COLO668 (cell line): ENCODE measurements around the gene SPOCK3.
"Not testable (repeated sequence)": the region's sequence is repeated elsewhere in the genome, so short reads cannot be mapped to it uniquely, and the experiment has no call there.

Experiments used
- DNase-seq: peaks from one replicate; lab custom pipeline; 2025; ENCODE audit not compliant: unreplicated experiment; lab: John Stamatoyannopoulos, UW

Gene SPOCK3

GRCh38 chr4:166968219-166968618, 266.1 kb downstream of the SPOCK3 start:
- not testable (repeated sequence) for DNase-seq

- DNase-seq, result no peak
Measured at GRCh38 chr4:166965562-166965961, 268.7 kb downstream of the SPOCK3 start.

GRCh38 chr4:166957451-166957850, 276.8 kb downstream of the SPOCK3 start:
- no peak for DNase-seq

- DNase-seq, result no peak
Measured at GRCh38 chr4:166956484-166956883, 277.8 kb downstream of the SPOCK3 start.

GRCh38 chr4:166941629-166942028, 292.7 kb downstream of the SPOCK3 start:
- no peak for DNase-seq

- no peak for DNase-seq
Measured at GRCh38 chr4:166930464-166930863, 303.8 kb downstream of the SPOCK3 start.

GRCh38 chr4:166924424-166924823, 309.9 kb downstream of the SPOCK3 start:
- DNase-seq, result no peak

- DNase-seq, result no peak
Measured at GRCh38 chr4:166913926-166914325, 320.4 kb downstream of the SPOCK3 start.

- DNase-seq, result no peak
Measured at GRCh38 chr4:166903408-166903807, 330.9 kb downstream of the SPOCK3 start.

- no peak for DNase-seq
Measured at GRCh38 chr4:166902941-166903340, 331.4 kb downstream of the SPOCK3 start.

GRCh38 chr4:166896254-166896653, 338.0 kb downstream of the SPOCK3 start:
- DNase-seq, result no peak

GRCh38 chr4:166895771-166896170, 338.5 kb downstream of the SPOCK3 start:
- DNase-seq, result no peak

GRCh38 chr4:166887457-166887856, 346.8 kb downstream of the SPOCK3 start:
- DNase-seq, result no peak

- DNase-seq, result no peak
Measured at GRCh38 chr4:166886718-166887117, 347.6 kb downstream of the SPOCK3 start.

GRCh38 chr4:166882221-166882620, 352.1 kb downstream of the SPOCK3 start:
- no peak for DNase-seq

- DNase-seq, result no peak
Measured at GRCh38 chr4:166875821-166876220, 358.5 kb downstream of the SPOCK3 start.

GRCh38 chr4:166862032-166862431, 372.3 kb downstream of the SPOCK3 start:
- DNase-seq, result no peak

GRCh38 chr4:166850398-166850797, 383.9 kb downstream of the SPOCK3 start:
- not testable (repeated sequence) for DNase-seq

GRCh38 chr4:166846939-166847338, 387.4 kb downstream of the SPOCK3 start:
- DNase-seq, result no peak

- DNase-seq, result no peak
Measured at GRCh38 chr4:166842795-166843261, 391.5 kb downstream of the SPOCK3 start.

GRCh38 chr4:166839615-166840251, 394.6 kb downstream of the SPOCK3 start:
- no peak for DNase-seq

GRCh38 chr4:166838975-166839614, 395.2 kb downstream of the SPOCK3 start:
- DNase-seq, result no peak

GRCh38 chr4:166836865-166837264, 397.4 kb downstream of the SPOCK3 start:
- no peak for DNase-seq
